Measurements from ENCODE around the gene ATN1. TPM values are rescaled to one million over a fixed set of nuclear protein-coding genes. Genes with fewer than 3 reads are reported as not detected.

ATN1 gene
- total and polyA plus RNA-seq, 2 of the 4 experiments (the other 2 are of a cell fraction) = 3.4 to 58.7 TPM

GRCh38 chr12:6942331-6942665 is 14.5 kb downstream of the ATN1 start:
- Histone ChIP-seq H2AFZ (replicated peaks; ENCODE audit: low read length, poor library complexity) (no peak overlapping the region), H2AK5ac (ENCODE audit: low read depth, low read length) (no peak overlapping the region; the same call in 1 of the 2 replicates), H3K4me1 (ENCODE audit: control insufficient read depth, insufficient read depth, low read length) (peaks cover 5% of the 10 kb centered on the region; the same call in 1 of the 2 replicates), H3K18ac (ENCODE audit: low read depth, low read length) (no peak overlapping the region), H3K4ac (ENCODE audit: low read depth, low read length) (no peak overlapping the region), H4K8ac (ENCODE audit: low read depth in 2 of 2, low read length in 2 of 2) (no peak overlapping the region), H4K91ac (ENCODE audit: insufficient read depth, low read depth, low read length) (no peak overlapping the region), H2BK20ac (ENCODE audit: low read depth, low read length) (no peak overlapping the region), H3K9ac (ENCODE audit: low read depth, low read length) (no peak overlapping the region), H3K27me3 (ENCODE audit: control insufficient read depth, insufficient read depth, low read length) (no peaks in the 10 kb centered on the region), H2AK9ac (replicated peaks; ENCODE audit: low read depth, low read length, poor library complexity) (peak overlapping the region; percentile 71), H2BK5ac (ENCODE audit: low read depth, low read length, poor library complexity, severe bottlenecking) (no peak overlapping the region), H3K4me3 (ENCODE audit: insufficient read depth, low read depth, low read length) (no peak overlapping the region), H4K5ac (ENCODE audit: low read depth, low read length) (no peak overlapping the region), H3K79me1 (ENCODE audit: low read depth in 1 of 2, low read length in 2 of 2) (peaks cover 17 to 46% of the 10 kb centered on the region in 2 experiments), H3K56ac (ENCODE audit: extremely low read depth, insufficient read depth, low read length) (no peak overlapping the region), H3K4me2 (ENCODE audit: low read depth, low read length) (no peak overlapping the region), H3K9me1 (ENCODE audit: insufficient read depth, low read length) (0 out of 2 replicates have a peak, but pooled peaks cover 2% of the 10 kb centered on the region), H3K9me3 (ENCODE audit: control insufficient read depth, insufficient read depth, low read length) (no peaks in the 10 kb centered on the region), H3K23ac (ENCODE audit: low read depth, low read length) (no peak overlapping the region), H2BK120ac (ENCODE audit: low read depth, low read length) (no peak overlapping the region), H3K36me3 (ENCODE audit: control insufficient read depth, insufficient read depth, low read length) (peaks cover 36% of the 10 kb centered on the region), H2BK15ac (ENCODE audit: low read depth, low read length) (no peak overlapping the region), H3K27ac (ENCODE audit: insufficient read depth, low read length) (no peak overlapping the region), H4K20me1 (ENCODE audit: insufficient read depth, low read length) (no peaks in the 10 kb centered on the region; the same call in 1 of the 2 replicates), H3K14ac (replicated peaks; ENCODE audit: low read depth, low read length) (no peak overlapping the region)
- intact Hi-C loops (cut with micrococcal nuclease) (loop anchor here (2.0 kb wide), 1 partner anchor 73 kb away; no protein-coding TSS in a partner anchor), dilution Hi-C loops (cut with HindIII; ENCODE audit: low sequenced_read_pairs, unreplicated experiment) (no loop called here), in situ Hi-C loops (cut with MboI; ENCODE audit: low sequenced_read_pairs) (loop anchor here (10.0 kb wide), 1 partner anchor 173 kb away; no protein-coding TSS in a partner anchor)
- DNase-seq (no peak), ATAC-seq (ENCODE audit: low read depth) (no peak)
- TF ChIP-seq POLR2A (IDR thresholded peaks at IDR 0.05; ENCODE audit: low read depth, low read length) (no peak), NFE2L2 (IDR thresholded peaks at IDR 0.05; ENCODE audit: low read depth, low read length) (no peak), RFX5 (IDR thresholded peaks at IDR 0.05; ENCODE audit: low read depth, low read length) (no peak), RCOR1 (IDR thresholded peaks at IDR 0.05; ENCODE audit: insufficient replicate concordance, low read length) (no peak), BHLHE40 (IDR thresholded peaks at IDR 0.05; ENCODE audit: low read depth, low read length) (no peak), RAD21 (IDR thresholded peaks at IDR 0.05; ENCODE audit: low read length) (no peak), MAFK (IDR thresholded peaks at IDR 0.05; ENCODE audit: low read depth, low read length) (no peak), CTCF (conservative IDR thresholded peaks at IDR 0.05; ENCODE audit: low read depth, low read length) (no peak), MAZ (IDR thresholded peaks at IDR 0.05; ENCODE audit: borderline replicate concordance, low read depth, low read length) (no peak), MXI1 (IDR thresholded peaks at IDR 0.05; ENCODE audit: borderline replicate concordance, low read depth, low read length) (no peak)
- WGBS, 2 experiments (ENCODE audit: extremely low coverage in 2 of 2, insufficient read length in 1 of 2) = 100% methylated on average over 5 of the region's 11 CpGs; no CpG with 5 or more reads in 1 of the 2 experiments
- BruUV-seq (replicated peaks) = no TSS peak
- ChIA-PET POLR2A (ENCODE audit: unreplicated experiment) (interaction anchor here (2.7 kb wide), 1 partner anchor 17 kb away, joined by 11 read pairs; no protein-coding TSS in a partner anchor), CTCF (no interaction called here)

Measured in IMR-90 (cell line).